Measurements from ENCODE around the gene FAM124A.
A peak's percentile ranks its signal among the peaks of the same experiment; 100 is the strongest.
"Not testable (repeated sequence)": the region's sequence is repeated elsewhere in the genome, so short reads cannot be mapped to it uniquely, and the experiment has no call there.

The FAM124A gene

DNA sequence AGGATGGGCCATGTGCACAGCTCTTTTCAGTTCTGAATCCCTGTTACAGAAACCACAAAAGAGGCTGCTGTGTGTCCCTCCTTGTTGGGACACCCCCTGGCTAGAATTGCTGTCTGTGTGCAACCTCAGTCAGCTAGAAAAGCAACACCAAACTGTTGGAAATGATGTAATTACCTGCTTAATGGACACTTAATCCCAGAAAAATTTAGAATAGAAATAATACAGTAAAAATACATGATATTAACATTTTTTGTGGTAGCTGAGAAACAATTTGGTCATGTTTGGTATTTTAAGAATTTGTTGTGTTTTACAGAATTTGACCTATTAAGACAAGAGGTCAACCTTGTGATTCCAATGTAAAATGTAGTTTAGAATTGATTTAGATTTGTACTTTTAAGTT, 46.8 kb downstream of the FAM124A start:
- no peak for DNase-seq (ENCODE audit: low read depth in 3 of 3)

DNA sequence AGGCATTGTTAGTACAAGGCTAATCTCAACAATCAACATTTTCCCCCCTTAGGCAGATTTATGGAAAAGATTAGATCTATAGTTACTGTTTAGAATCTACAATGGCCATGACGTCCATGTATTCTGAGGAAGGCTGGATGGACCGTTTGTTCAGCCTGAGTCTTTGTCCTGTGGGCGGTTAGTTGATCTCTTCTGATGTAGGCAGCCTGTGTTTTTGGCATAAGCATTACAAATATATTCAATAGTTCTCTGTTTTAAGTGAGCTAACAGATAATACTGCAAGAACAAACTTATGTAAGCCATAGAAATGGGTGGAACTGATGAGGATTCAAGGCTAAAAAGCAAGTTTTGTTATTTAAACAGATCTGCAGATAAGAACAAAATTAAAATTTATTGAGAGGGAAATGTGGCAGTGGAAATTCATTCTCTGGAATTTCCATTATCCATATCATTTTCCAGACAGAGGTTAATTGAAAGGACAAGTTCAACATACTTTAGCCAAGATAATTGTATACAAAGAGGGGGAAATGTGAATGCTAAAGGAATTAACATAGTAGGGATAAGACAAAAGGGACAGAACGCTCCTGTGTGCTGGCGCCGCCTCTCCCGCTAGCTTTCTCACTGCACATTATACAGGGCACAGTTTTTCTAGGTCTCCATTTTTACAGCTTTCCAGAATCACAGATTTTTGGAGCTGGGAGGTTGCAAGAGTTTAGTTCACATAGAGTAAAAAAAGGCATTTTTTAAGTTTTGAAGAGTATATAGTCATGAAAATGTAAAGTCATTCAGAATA, 48.6 kb downstream of the FAM124A start:
- DNase-seq (ENCODE audit: low read depth in 3 of 3): no peak

DNA sequence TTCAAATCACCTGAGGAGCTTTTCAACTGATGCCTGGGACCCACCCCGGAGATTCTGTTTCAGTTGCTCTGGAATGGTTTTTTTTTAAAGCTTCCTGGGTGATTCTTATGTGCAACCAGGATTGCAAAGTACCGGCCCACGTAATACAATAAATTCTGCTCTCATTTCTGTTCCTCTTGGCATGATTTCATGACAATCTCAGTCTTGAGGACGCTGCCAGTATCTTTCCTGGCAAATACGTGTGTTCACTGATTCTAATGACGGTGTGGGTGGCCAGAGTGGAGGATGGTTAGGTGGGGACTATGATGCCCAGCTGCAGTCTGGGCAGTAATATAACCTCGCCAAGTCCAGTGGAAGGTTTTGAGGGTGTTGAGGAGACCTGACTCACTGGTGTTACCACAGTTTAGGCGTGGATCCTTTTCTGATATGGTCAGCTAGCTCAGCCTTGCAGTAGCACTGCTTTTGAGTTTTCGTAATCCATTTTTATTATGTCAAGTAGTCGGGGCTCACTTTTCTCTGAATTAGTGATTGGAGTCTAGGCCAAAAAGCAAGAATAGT, 49.4 kb downstream of the FAM124A start:
- DNase-seq (ENCODE audit: low read depth in 3 of 3): no peak

DNA sequence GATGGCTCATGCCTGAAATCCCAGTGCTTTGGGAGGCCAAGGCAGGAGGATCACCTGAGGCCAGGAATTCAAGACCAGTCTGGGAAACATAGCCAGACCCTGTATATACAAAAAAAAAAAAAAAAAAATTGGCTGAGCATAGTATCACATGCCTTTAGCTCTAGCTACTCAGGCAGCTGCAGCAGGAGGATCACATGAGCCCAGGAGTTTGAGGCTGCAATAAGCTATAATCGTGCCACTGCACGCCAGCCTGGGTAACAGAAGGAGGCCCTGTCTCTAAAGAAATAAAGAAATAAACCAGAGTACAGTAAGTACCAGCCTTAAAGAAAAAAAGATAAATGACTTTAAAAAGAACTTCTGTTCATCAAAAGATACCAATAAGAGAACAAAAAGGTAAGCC, 52.9 kb downstream of the FAM124A start:
- no peak for DNase-seq (ENCODE audit: low read depth in 3 of 3)

DNA sequence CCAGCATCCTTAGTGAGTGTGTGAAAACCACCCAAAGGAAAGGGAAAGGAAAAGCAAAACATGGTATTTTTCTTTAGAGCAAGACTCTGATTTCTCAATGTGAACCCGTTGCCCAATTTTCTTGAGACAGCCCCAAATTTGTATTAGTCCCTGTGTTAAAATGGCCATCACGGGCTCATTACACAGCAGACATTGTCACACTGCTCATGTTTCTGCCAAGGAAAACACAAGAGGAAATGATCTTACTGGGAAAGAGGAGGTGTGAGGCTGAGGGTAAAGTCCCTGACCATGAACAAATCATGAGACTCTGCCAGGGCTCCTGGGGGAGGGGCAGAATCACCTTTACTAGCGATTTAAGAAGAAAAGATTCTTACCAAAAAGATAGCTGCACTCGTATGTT, 54.4 kb downstream of the FAM124A start:
- DNase-seq (ENCODE audit: low read depth in 3 of 3): no peak

DNA sequence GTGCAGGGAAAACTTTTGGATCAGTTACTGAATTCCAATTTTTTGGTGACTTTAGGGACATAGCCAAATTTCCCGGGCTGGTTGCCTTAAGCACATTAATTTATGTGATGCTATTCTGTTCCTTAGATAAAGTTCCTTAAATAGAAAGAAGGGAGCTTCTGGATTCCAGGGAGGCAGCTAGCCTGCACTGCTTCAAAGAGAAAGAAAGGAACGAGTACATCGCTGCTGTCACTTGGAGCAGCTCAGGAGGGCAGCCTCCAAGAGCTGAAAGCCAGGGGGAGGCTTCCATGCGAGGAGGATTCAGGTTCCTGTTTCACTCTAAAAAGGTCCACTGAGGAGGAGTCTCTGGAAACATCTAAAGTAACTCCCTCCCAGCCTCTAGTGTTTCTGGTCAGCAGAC, 55.7 kb downstream of the FAM124A start:
- DNase-seq (ENCODE audit: low read depth in 3 of 3): no peak

DNA sequence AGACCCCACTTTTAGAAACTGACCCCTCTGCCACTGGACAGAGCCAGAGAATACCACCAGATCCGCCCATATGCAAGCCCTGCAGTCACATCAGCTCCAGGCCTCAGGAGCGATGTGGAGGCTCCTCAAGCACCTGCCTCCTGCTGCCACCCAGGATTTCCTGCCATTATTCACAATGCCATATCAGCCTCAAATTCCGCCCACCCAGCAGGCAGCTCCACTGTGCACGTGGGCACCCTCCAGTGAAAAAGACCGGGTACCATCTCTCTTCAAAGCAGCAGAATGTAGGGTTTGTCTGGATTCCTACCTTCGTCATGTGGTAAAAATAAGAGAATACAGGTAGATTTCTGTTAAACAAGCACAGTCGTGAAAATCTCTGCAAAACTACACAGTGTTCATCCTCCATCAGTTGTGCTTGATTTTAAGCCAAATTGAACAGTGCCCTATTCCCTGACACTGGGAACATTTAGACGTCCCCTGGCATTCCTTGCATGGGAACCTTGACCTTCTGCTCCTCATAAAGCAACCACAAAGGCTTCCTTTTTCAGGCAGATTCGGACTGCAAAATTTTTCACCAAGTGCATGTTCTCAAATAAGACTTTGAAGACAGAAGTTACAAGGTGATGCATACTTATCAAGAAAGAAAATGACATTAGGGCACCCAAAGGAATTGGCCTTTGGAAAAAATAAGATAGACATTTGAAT, 56.4 kb downstream of the FAM124A start:
- no peak for DNase-seq (ENCODE audit: low read depth in 3 of 3)

DNA sequence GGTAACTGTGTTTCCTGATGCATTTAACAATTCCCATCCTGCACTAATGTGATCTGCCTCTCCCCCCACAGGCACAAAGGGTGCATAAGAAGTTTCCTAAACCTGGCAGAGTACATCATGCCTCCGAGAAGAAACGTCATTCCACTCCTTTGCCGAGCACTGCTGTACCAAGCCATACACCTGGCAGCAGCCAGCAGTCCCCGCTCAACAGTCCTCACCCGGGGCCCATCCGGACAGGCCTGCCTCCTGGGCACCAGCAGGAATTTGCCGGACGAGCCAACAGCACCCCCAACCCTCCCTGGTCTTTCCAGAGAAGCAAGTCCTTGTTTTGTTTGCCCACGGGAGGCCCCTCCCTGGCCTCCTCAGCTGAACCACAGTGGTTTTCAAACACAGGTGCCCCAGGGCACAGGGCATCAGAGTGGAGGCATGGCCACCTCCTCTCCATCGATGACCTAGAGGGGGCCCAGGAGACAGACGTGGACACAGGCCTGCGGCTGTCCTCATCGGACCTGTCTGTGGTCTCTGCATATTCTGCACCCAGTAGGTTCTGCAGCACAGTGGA, 58.3 kb downstream of the FAM124A start:
- no peak for DNase-seq (ENCODE audit: low read depth in 3 of 3)

DNA sequence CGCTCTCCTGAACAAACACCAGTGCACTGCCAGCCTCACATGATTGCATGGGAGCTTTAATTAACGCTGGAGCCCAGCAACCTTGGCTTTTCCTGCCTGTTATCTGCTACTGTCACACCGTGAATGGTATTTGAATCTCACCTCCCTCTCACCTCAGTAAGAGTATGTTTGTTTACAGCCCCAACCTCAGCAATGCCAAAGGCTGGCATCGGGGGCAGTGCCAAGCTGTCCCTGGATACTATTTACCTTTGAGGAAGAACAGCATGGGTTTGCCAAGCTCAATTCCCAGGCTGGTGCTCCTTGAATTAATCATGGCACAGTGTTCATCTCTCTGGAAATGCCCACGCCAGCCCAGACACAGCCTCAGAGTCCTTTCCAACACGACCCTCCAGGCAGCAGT, 60.1 kb downstream of the FAM124A start:
- no peak for DNase-seq (ENCODE audit: low read depth in 3 of 3)

DNA sequence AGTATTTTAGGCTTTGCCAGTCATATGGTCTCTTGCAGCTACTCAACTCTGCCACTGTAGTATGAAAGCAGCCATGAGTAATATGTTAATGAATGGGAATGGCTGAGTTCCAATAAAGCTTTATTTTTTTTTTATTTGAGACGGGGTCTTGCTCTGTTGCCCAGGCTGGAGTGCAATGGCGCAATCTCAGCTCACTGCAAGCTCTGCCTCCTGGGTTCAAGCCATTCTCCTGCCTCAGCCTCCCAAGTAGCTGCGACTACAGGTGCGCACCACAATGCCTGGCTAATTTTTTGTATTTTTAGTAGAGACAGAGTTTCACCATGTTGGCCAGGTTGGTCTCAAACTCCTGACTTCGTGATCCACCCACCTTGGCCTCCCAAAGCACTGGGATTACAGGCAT, 60.7 kb downstream of the FAM124A start:
- not testable (repeated sequence) for DNase-seq (ENCODE audit: low read depth in 3 of 3)

DNA sequence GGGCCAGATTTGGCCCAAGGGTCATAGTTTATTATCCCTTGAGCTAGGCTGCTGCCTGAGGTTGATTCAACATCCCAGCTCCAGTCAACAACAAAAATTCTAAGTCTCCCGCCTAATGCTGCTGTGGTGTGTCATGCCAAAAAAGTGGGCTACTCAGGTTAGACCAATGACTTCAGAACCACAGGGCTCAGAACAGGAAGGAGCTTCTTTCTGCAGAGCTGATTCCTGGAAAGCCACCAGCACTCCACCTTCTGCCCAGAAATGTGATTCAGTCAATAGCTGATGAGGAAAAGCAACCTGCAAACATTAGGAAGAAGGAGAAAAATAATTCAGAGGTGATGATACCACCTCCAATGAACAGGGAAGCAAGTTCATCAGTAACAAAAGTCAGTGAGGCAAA, 61.2 kb downstream of the FAM124A start:
- no peak for DNase-seq (ENCODE audit: low read depth in 3 of 3)

DNA sequence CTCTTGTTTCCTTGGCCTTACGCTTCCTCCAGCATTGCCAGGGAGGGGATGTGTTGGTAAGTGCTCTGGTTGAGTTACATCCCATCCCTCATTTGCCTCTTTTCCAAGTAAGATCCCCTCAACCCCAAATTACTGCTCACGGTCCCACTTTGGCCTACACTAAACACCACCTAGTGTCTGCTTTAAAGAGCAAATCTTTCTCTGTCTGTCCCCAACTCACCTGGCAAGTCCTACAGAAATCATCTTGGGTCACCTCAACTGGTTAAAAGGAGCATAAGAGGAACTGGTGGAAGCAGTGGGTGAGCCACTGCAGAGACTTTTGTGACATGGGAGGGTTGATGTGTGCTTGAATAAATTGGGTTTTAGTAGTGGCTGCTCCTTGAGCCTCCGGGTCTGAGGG, 62.1 kb downstream of the FAM124A start:
- no peak for DNase-seq (ENCODE audit: low read depth in 3 of 3)

DNA sequence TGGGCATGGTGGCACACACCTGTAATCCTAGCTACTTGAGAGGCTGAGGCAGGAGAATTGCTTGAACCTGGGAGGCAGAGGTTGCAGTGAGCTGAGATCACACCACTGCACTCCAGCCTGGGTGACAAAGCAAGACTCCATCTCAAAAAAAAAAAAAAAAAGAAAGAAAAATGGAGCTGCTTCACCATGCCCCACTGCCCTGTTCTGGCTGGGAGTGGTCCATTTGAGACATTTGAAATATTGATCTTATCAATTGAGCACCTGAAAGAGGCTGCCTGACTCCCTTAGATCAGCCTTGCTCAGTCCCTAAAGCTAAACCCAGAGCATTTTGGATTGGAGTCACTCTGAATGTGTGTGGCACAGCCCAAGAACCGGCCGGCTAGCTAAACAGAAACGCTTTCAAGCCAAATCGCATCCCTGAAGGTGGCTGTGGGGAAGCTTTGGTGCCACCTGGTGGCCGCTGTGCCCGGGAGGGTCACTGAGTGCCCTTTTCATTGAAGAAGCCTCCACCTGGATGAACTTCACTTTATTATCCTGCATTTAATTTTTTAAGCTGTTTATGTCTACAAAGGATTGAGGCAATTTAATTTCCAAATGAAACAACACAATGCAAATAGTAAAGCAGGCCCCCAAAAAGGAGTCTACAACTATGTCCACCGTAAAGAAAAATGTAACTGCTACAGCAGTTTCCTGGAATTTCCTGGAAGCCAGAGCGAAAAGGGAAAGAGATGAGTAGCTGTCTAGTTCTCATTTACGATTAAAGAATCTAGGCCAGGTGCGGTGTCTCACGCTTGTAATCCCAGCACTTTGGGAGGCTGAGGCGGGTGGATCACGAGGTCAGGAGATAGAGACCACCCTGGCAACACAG, 64.2 kb downstream of the FAM124A start:
- DNase-seq (ENCODE audit: low read depth in 3 of 3): peak; percentile 49 to 76 (median 54)

DNA sequence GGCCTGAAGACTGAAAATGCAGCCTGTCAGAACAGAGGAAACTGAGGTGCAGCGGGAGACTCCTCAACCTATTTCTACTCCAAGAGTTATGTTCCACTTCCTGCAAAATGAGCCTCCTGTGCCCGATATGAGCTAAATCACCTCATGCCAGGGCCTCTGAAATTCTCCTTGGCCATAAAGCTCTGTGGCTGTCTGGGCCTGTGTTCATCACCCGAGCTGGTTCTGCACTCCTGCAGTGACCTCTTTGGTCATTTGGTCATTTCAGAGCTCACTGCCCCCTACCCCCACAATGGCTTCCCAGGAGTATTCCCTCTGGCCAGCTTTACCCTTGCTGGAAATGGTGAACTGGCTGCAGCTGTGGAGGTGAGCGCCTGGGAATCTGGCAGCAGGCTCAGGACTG, 65.6 kb downstream of the FAM124A start:
- DNase-seq (ENCODE audit: low read depth in 3 of 3): no peak

DNA sequence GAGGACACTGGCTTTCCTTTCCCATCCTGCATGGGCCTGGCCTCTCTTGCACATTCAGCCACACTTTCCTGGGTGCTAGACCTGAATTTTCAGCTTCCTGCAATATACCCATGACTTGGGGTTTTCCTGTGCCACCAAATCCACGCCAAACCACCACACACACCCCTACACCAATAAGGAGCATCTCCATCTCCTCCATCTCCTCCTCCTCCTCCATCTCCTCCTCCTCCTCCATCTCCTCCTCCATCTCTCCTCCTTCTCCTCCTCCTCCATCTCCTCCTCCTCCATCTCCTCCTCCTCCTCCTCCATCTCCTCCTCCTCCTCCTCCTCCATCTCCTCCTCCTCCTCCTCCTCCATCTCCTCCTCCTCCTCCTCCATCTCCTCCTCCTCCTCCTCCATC, 66.1 kb downstream of the FAM124A start:
- DNase-seq (ENCODE audit: low read depth in 3 of 3): not testable (repeated sequence)

DNA sequence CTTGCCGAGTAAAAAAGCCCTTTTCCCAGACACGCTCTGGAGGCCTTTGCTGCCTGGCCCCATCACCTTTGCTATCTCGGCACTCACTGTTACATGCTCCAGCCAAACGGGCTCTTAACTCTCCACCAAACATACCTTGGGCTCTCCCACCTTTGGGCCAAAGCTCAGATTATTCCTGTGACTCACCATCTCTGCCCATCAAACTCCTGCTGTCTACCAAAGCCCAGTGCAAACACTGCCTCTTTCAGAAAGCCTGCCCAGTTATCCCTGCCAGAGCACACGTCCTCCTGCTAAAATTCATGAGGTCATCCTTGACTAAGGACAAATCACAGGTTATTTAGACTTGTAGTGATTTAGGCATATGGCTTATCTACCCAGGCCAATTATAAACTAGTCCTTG, 69.1 kb downstream of the FAM124A start:
- no peak for DNase-seq (ENCODE audit: low read depth in 3 of 3)

DNA sequence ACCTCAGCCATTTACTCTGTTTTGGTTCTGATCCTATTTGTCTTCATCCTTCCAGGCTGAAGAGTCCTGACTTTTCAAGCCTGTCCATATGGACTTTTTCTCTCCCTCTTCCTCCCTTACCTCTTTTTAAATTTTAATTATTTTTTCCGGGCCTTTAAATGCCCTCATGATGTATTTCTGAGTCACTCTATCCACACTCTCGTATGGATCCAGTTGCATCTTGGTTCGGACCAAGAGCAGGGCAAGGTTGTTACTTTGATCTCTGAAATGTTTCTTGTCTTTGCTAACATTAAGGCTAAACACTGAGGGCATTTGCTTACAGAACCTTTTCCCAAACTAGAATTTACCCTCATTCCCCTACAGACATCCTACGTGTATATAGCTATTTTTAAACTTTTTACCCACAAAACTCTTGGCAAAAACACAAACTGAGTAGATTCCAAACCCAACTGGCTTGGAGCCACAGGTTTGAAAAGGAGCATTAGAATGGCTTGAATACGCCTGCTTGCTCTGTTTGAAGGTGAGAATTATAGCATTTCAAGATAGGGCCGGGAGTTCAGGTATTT, 69.9 kb downstream of the FAM124A start:
- DNase-seq (ENCODE audit: low read depth in 3 of 3): no peak

DNA sequence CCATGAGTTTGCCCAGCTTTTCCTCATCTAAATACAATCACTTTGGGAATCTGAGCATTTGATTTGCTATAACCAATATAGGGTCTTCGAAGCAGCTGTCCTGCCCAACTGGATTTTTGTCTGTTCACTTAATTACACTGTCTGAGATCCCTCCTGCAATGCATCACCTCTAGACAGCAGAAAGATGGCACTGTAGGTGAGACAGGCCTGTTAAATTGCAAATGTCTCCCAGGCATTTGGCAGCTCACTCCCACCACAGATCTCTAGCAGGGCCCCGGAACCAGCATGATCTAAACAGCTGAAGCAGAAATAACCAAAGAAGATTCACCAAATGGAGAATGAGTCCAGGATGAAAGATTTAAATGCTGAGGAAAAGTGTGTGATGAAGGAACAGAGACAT, 75.4 kb downstream of the FAM124A start:
- DNase-seq (ENCODE audit: low read depth in 3 of 3): no peak

DNA sequence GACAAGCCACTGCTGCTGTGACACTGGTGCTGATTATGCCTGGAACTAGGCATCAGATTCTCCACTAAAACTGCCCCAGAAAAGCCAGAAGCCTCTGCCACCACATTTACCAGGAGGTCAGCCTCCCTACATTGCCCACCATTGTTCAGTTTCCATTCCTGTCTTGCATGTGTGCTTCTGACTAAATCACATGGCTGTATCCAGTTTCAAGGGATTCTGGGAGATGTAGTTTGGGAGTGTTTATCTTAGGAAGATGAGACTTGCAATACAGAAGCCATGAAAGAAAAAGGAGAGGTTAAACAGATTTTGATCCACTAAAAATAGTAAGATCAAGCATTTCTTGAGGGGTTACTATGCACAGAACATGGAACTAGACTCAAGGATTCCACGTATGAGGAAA, 76.6 kb downstream of the FAM124A start:
- DNase-seq (ENCODE audit: low read depth in 3 of 3): no peak

DNA sequence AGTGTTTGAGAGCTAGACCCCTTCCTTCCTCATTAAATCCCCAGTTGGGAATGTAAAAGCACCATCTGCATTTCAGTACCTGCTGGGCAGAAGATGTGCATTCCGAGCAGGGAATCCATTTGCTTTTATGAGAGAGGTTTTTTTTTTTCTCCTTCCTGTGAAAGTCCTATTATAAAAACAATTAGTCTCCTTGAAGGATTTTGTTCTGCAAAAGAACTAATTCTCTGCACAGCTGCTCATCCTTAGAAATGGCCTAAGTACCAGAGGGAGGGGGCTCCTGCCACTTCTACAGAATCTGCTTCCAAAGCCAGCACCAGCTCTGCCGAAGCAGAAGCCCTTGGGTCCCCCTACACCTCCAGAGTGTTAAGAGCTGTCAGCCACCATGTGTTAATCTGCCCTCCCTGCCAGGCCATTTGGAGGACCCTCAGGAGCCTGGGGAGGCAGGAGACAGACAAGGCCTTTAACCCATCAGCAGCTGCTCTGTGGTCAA, 80.9 kb downstream of the FAM124A start:
- no peak for DNase-seq (ENCODE audit: low read depth in 3 of 3)

DNA sequence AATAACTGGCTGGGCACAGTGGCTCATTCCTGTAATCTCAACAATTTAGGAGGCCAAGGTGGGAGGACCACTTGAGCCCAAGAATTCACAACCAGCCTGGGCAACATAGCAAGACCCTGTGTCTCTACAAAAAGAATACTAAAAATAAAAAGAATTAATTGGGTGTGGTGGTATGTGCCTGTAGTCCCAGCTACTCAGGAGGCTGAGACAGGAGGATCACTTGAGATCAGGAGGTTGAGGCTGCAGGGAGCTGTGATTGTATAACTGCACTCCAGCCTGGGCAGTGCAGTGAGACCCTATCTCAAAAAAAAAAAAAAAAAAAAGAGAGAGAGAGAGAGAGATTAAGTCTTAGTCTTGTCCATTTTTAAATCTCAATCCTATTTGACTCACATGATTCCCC, 81.7 kb downstream of the FAM124A start:
- DNase-seq (ENCODE audit: low read depth in 3 of 3): no peak
